Ammon's horn (tissue), 1 donor: ENCODE data around the gene C8B.

Experiments
- DNase-seq: peaks from one replicate; pipeline ENCODE4 v3.0.0-alpha.2; 2016; ENCODE audit warnings: low spot score

The C8B gene

GRCh38 chr1:56898879-56899278 lies 66.9 kb downstream of the C8B start:
- no peak for DNase-seq

GRCh38 chr1:56898005-56898373 lies 67.8 kb downstream of the C8B start:
- no peak for DNase-seq

- DNase-seq: no peak
Measured at GRCh38 chr1:56897150-56898004, 68.4 kb downstream of the C8B start.

- no peak for DNase-seq
Measured at GRCh38 chr1:56894014-56894413, 71.8 kb downstream of the C8B start.

GRCh38 chr1:56890229-56890628 lies 75.6 kb downstream of the C8B start:
- DNase-seq: no peak

- no peak for DNase-seq
Measured at GRCh38 chr1:56881417-56881816, 84.4 kb downstream of the C8B start.

- no peak for DNase-seq
Measured at GRCh38 chr1:56880774-56881173, 85.0 kb downstream of the C8B start.
